ENCODE data around the gene PROP1. TPM values are rescaled to one million over a fixed set of nuclear protein-coding genes. Genes with fewer than 3 reads are reported as not detected.
A peak's percentile ranks its signal among the peaks of the same experiment; 100 is the strongest.
"Not testable (repeated sequence)": the region's sequence is repeated elsewhere in the genome, so short reads cannot be mapped to it uniquely, and the experiment has no call there.

The PROP1 gene
- not detected for total RNA-seq

DNA sequence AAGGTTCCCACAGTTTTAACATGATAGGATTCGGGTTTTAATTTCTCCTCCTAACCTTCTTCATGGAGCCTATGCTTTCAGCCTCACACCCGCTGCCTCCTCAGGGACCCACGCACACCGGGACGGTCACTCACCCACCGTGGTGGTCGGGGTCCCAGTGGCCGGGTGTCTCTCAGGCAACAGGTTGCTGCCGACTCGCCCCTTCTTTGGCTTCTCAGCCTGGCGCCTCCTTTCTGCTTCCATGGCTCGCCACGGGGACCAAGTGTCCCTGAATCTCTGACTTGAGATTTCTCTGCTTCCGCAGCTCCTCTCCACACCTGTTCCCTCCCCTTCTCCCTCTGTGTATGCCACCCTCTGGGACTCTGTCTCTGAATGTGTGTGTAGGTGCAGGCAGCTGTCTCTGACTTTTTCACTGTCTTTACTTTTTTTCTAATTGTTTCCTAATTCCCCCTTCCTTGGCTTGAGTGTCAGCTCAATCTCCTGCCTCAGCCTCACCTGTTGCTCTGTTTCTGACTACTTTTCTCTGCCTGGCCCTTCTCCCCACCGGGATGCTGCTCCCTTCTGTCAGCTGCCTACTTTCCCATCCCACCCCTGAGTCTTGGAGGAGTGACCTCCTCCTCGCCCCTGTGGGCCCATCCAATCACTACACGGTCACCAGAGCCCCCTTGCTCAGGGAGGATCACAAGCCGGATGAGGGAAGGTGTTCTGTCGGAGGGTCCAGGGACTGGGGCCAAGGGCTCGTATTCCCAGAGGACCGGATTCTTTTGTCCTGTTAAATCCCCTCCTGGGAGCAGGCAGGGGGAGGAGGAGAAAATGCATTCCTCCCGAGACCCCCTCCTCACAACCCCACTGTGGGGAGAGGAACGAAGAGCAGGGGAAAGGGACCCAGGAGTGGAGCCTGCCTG, at the start of gene PROP1:
Gene PROP1 (minus strand): TSS at position 552 of the 905 bp plus-strand sequence. CDS start 309 bp downstream, at position 243.
- no peaks in the 10 kb centered on the region for H3K27me3 ChIP-seq
- H3K36me3 ChIP-seq (replicated peaks in 1 of 2; ENCODE audit: insufficient read depth in 1 of 2, low read depth in 2 of 2): no peaks in the 10 kb centered on the region
- intact Hi-C loops (cut with DNase I): no loop called here
- ATAC-seq (no peak), DNase-seq (no peak)
- H3K9me3 ChIP-seq: no peaks in the 10 kb centered on the region
- H3K27ac ChIP-seq: no peak within 1 kb of the TSS
- H3K4me3 ChIP-seq: no peak within 1 kb of the TSS
- WGBS, 2 donors: 50% methylated on average over 23 of the region's 23 CpGs
- H3K4me1 ChIP-seq: no peaks in the 10 kb centered on the region
- TF ChIP-seq, protein P1, sequence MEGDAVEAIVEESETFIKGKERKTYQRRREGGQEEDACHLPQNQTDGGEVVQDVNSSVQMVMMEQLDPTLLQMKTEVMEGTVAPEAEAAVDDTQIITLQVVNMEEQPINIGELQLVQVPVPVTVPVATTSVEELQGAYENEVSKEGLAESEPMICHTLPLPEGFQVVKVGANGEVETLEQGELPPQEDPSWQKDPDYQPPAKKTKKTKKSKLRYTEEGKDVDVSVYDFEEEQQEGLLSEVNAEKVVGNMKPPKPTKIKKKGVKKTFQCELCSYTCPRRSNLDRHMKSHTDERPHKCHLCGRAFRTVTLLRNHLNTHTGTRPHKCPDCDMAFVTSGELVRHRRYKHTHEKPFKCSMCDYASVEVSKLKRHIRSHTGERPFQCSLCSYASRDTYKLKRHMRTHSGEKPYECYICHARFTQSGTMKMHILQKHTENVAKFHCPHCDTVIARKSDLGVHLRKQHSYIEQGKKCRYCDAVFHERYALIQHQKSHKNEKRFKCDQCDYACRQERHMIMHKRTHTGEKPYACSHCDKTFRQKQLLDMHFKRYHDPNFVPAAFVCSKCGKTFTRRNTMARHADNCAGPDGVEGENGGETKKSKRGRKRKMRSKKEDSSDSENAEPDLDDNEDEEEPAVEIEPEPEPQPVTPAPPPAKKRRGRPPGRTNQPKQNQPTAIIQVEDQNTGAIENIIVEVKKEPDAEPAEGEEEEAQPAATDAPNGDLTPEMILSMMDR (IDR thresholded peaks at IDR 0.05): no peak
- TF ChIP-seq POLR2A (IDR thresholded peaks at IDR 0.05): no peak

DNA sequence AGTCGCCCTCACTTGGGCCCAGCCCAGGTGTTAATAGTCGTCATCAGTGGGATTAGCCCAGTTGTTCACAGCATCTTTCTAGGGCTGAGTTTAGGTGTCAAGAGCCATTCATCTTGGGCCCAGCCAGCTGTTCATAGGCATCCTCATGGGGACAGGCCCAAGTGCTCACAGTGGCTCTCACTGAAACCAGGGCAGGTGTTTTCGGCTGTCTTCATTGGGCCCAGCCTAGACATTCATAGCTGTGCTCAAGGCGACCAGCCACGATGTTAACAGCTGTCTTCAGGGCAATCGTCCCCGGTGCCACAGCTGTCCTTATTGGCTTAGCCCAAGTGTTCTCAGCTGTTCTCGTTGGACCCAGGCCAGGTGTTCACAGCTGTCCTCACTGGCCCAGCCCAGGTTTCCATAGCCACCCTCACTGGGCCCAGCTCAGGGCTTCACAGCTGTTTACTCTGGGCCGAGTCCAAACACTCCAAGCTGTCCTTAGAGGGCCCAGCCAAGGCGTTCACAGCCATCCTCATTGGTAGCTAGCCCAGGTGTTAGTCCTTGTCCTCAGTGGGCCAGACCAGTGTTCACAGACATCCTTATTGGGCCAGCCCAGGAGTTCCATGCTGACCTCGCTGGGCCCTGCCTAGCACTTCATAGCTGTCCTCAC, 23.5 kb upstream of the PROP1 start:
- intact Hi-C loops (cut with DNase I); H3K27ac ChIP-seq; H3K9me3 ChIP-seq; H3K36me3 ChIP-seq (replicated peaks in 1 of 2; ENCODE audit: insufficient read depth in 1 of 2, low read depth in 2 of 2); H3K4me3 ChIP-seq; H3K4me1 ChIP-seq; H3K27me3 ChIP-seq: not testable (repeated sequence)
- peak; percentile 27 to 51 (median 32) for DNase-seq
- 83 to 90% methylated on average over 1 to 2 of the region's 11 CpGs for whole genome bisulfite sequencing, 2 donors
- ATAC-seq: peak; percentile 45

DNA sequence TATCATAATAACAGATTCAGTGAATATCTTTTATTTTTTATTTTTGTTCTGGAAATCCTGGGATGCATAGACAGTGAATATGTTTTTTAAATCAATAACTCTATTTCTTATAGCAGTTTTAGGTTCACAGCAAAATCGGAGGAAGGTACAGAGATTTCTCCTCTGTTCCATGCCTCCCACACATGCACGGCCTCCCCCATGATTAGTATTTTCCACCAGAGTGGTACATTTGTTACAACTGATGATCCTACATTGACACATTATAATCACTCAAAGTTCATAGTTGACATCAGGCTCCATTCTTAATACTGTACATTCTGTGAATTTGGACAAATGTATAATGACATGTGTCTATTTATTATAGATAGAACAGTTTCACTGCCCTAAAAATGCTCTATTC, 16.7 kb upstream of the PROP1 start:
- ATAC-seq; H3K4me1 ChIP-seq; H3K36me3 ChIP-seq (replicated peaks in 1 of 2; ENCODE audit: insufficient read depth in 1 of 2, low read depth in 2 of 2); DNase-seq; intact Hi-C loops (cut with DNase I); H3K27me3 ChIP-seq; H3K9me3 ChIP-seq; H3K27ac ChIP-seq; H3K4me3 ChIP-seq: not testable (repeated sequence)
- WGBS, 2 donors: 83 to 91% methylated on average over 2 of the region's 2 CpGs

DNA sequence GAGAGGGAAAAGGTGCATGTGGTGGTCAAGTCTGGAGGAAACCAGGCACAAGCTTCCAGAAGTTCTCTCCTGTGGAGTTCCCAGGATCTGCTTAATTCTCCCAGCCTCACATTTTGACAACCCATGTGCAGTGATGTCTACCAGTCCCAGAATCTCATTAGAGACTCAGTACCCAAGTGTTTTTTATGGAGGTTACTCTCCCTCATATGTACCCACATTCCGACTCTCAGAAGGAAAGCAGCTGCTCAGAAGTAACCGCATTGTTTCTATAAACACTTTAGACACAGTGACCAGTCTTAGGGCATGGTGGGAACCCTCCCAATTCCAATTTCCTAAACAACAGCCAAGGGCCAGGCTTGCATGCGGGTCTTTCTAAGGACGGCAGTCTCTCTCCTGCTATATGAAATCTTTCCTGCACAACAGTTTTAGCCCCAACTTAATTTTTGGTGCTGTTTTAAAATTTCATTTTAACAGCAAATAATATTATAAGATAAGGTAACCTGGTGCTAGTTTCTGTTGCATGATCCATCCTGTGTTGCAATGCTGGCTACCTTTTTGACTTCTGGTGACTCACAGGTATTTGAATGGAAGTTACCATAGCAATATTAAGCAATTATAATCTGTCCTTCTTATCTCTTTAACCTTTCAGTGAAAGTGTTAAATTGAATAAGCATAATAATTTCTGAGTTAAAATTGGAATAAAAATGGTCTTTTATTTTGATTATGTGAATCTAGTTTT, 15.9 kb upstream of the PROP1 start:
- H3K27me3 ChIP-seq; H3K27ac ChIP-seq; H3K4me1 ChIP-seq; H3K36me3 ChIP-seq (replicated peaks in 1 of 2; ENCODE audit: insufficient read depth in 1 of 2, low read depth in 2 of 2); H3K9me3 ChIP-seq; H3K4me3 ChIP-seq; intact Hi-C loops (cut with DNase I); DNase-seq: not testable (repeated sequence)
- peak; percentile 50 for ATAC-seq
- 77 to 86% methylated on average over 2 to 4 of the region's 4 CpGs for WGBS, 2 donors

DNA sequence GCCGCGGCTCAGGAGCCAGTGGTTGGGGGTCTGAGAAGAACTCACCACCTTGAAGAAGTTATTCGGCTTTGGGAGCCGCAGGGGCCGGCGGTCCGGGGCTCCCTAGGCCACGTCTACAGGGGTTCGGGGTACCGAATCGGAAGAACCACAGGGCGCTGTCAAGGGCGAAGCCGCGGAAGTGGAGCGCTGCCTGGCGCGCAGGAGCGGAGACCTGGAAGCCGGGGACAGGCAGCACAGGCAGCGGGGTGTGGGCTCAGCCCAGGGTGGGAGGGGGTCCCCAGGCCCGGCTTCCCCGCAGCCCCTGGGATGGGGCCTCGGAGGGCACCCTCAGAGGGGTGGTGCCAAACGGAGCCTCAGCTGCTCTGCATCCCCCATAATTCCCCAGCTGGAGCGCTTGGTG, 11.2 kb upstream of the PROP1 start:
- ATAC-seq; intact Hi-C loops (cut with DNase I); H3K36me3 ChIP-seq (replicated peaks in 1 of 2; ENCODE audit: insufficient read depth in 1 of 2, low read depth in 2 of 2); H3K4me3 ChIP-seq; H3K27me3 ChIP-seq; H3K9me3 ChIP-seq; H3K27ac ChIP-seq; DNase-seq; H3K4me1 ChIP-seq: not testable (repeated sequence)
- WGBS, 2 donors: 18 to 19% methylated on average over 9 to 21 of the region's 26 CpGs

DNA sequence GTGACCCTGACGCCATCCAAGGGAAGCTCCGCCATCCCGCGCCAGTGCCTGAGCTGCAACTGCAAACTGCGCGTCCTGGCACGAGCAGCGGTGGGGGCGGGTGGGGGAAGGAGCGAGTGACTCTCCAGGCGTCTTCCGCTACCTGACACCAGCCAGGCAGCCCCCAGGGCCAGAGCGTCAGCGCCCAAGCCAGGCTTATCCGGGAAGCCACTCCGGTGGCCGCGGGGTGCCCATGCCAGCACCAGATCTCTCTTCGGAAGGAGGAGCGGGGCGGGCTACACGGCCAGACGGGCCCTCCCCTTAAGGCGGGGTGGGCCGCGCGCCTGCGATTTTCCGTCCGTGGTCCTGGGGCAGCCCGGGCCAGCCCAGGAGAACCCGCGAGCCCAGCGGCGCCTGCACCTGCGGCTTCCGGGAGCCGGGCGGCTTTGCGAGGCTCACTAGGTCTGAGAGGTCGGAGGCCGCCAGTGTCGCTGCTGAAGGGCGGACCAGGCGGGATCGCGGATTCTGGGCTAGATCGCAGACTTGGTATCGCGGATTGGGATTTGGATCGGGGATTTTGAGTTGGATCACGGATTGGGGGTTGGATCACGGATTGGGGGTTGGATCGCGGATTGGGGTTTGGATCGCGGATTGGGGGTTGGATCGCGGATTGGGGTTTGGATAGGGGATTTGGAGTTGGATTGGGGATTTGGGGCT, 10.6 kb upstream of the PROP1 start:
- H3K9me3 ChIP-seq; H3K27me3 ChIP-seq; intact Hi-C loops (cut with DNase I); H3K4me1 ChIP-seq; H3K36me3 ChIP-seq (replicated peaks in 1 of 2; ENCODE audit: insufficient read depth in 1 of 2, low read depth in 2 of 2); H3K4me3 ChIP-seq: not testable (repeated sequence)
- 15 to 22% methylated on average over 4 to 6 of the region's 59 CpGs for WGBS, 2 donors
- H3K27ac ChIP-seq: peak overlapping the region in 2 of 4 donors; percentile 48 to 66
- ATAC-seq (peak; percentile 92), DNase-seq (peak in 3 of 4 donors; percentile 22 to 70 (median 57))

DNA sequence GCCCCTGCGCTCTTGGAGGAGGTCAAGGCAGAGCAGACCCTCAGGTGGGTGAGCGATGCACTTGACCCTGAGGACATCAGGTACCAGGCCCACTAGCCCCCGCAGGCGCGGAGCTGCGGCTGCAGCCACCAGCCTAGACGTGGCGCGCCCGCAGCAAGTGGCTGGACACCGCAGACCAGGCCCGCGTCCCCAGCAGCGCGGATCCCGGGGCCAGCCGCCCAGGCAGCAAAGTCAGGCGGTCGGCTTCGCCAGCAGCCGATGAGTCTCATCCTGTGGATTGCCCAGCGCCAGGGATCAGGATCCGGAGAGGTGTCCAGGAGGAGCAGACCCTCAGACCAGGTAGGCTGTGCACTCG, 10.1 kb upstream of the PROP1 start:
- DNase-seq; H3K9me3 ChIP-seq; intact Hi-C loops (cut with DNase I); H3K4me1 ChIP-seq; H3K27ac ChIP-seq; H3K4me3 ChIP-seq; H3K27me3 ChIP-seq; H3K36me3 ChIP-seq (replicated peaks in 1 of 2; ENCODE audit: insufficient read depth in 1 of 2, low read depth in 2 of 2): not testable (repeated sequence)
- peak; percentile 57 for ATAC-seq
- no CpG with 5 or more reads among the region's 24 CpGs for WGBS, 2 donors
